Neural cell (in vitro differentiated cells): ENCODE measurements around the gene DCAF8. TPM values are rescaled to one million over a fixed set of nuclear protein-coding genes. Genes with fewer than 3 reads are reported as not detected.

Experiments
- H2AFZ ChIP-seq: fragments of 200-600, 300-800 bp; sonication (generic), shearing (Covaris generic); 2 replicates; pipeline ENCODE4 v1.6.0; 2014; ENCODE audit warnings: low read depth, mild to moderate bottlenecking, antibody characterized with exemption, low read length, moderate library complexity
- H3F3A ChIP-seq: fragments of 200-600 bp; shearing (Covaris generic); 2 replicates; pipeline ENCODE4 v1.6.1; 2016; ENCODE audit warnings: mild to moderate bottlenecking, moderate library complexity, mixed read lengths, antibody characterized with exemption, low read length; ENCODE audit not compliant: insufficient read depth, poor library complexity, severe bottlenecking
- H3K27ac ChIP-seq: fragments of 200-600, 300-800 bp; sonication (generic), shearing (Covaris generic); 2 replicates; pipeline ENCODE4 v1.5.1; 2014; ENCODE audit warnings: mild to moderate bottlenecking, low read length, moderate library complexity
- H3K27me3 ChIP-seq: fragments of 300-800, 200-600 bp; sonication (generic), shearing (Covaris generic); 2 replicates; pipeline ENCODE4 v1.6.0; 2014; ENCODE audit warnings: mild to moderate bottlenecking, low read depth, low read length, moderate library complexity; ENCODE audit not compliant: insufficient read depth
- H3K36me3 ChIP-seq: fragments of 300-800, 200-600 bp; sonication (generic), shearing (Covaris generic); 2 replicates; pipeline ENCODE4 v1.5.1; 2014; ENCODE audit warnings: mild to moderate bottlenecking, antibody characterized with exemption, low read length, moderate library complexity; ENCODE audit not compliant: insufficient read depth
- H3K4me2 ChIP-seq: fragments of 300-800, 200-600 bp; sonication (generic), shearing (Covaris generic); 2 replicates; pipeline ENCODE4 v1.6.0; 2014; ENCODE audit warnings: mild to moderate bottlenecking, low read length
- H3K4me3 ChIP-seq: fragments of 300-800, 200-600 bp; sonication (generic), shearing (Covaris generic); 2 replicates; pipeline ENCODE4 v1.5.1; 2014; ENCODE audit warnings: mild to moderate bottlenecking, low read length, moderate library complexity
- H3K79me2 ChIP-seq: fragments of 200-600 bp; shearing (Covaris generic); replicated peaks from 2 replicates; pipeline ENCODE4 v1.6.0; 2014; ENCODE audit warnings: mild to moderate bottlenecking, low read length, moderate library complexity; ENCODE audit not compliant: insufficient read depth
- H3K9ac ChIP-seq: fragments of 300-800, 200-600 bp; sonication (generic), shearing (Covaris generic); 2 replicates; pipeline ENCODE4 v1.6.1; 2016; ENCODE audit warnings: mild to moderate bottlenecking, low read length, mixed read lengths
- H3K9me2 ChIP-seq: fragments of 200-600 bp; shearing (Covaris generic); 2 replicates; pipeline ENCODE4 v1.6.1; 2016; ENCODE audit warnings: mild to moderate bottlenecking, low read length, mixed read lengths; ENCODE audit not compliant: insufficient read depth
- H3K9me3 ChIP-seq: fragments of 200-600, 300-800 bp; sonication (generic), shearing (Covaris generic); 2 replicates; pipeline ENCODE4 v1.6.1; 2016; ENCODE audit warnings: mild to moderate bottlenecking, mixed run types, low read length, moderate library complexity, mixed read lengths
- H4K20me1 ChIP-seq: fragments of 200-600 bp; shearing (Covaris generic); 2 replicates; pipeline ENCODE4 v1.6.1; 2016; ENCODE audit warnings: mild to moderate bottlenecking, mixed run types; ENCODE audit not compliant: insufficient read depth
- CTCF ChIP-seq: fragments of 450-650 bp; IDR thresholded peaks from 2 replicates; pipeline ENCODE4 v1.5.1; 2014; ENCODE audit warnings: antibody characterized with exemption, mild to moderate bottlenecking, moderate library complexity; ENCODE audit not compliant: poor library complexity, severe bottlenecking
- EP300 ChIP-seq: fragments of 450-650 bp; conservative IDR thresholded peaks from 2 replicates; pipeline ENCODE4 v1.6.1; 2014; ENCODE audit warnings: antibody characterized with exemption, mild to moderate bottlenecking, moderate library complexity; ENCODE audit not compliant: poor library complexity, severe bottlenecking
- EZH2 ChIP-seq: fragments of 200-600, 300-800 bp; shearing (Covaris generic), sonication (generic); IDR thresholded peaks from 2 replicates; pipeline ENCODE4 v1.6.1; 2014; ENCODE audit warnings: antibody characterized with exemption, low read length, borderline replicate concordance, mild to moderate bottlenecking; ENCODE audit not compliant: insufficient read depth, poor library complexity, severe bottlenecking
- MXI1 ChIP-seq: fragments of 450-650 bp; conservative IDR thresholded peaks from 2 replicates; pipeline ENCODE4 v1.6.1; 2014; ENCODE audit warnings: antibody characterized with exemption, mild to moderate bottlenecking; ENCODE audit not compliant: poor library complexity, severe bottlenecking
- POLR2AphosphoS5 ChIP-seq: IDR thresholded peaks from 2 replicates; pipeline ENCODE4 v1.6.1; 2012
- RAD21 ChIP-seq: fragments of 450-650 bp; conservative IDR thresholded peaks from 2 replicates; pipeline ENCODE4 v1.6.1; 2014; ENCODE audit warnings: antibody characterized with exemption, mild to moderate bottlenecking, moderate library complexity
- SMC3 ChIP-seq: fragments of 450-650 bp; conservative IDR thresholded peaks from 2 replicates; pipeline ENCODE4 v1.6.1; 2014; ENCODE audit warnings: antibody characterized with exemption, mild to moderate bottlenecking, moderate library complexity; ENCODE audit not compliant: poor library complexity
- TAF1 ChIP-seq: IDR thresholded peaks from 2 replicates; pipeline ENCODE4 v1.6.1; 2012; ENCODE audit warnings: low read depth
- polyA plus RNA-seq: library from polyadenylated mRNA; depleted of rRNA; stranded (reverse); fragments of >200 nt; gene quantifications from 2 replicates; pipeline ENCODE4 v1.2.3, GENCODE V29; 2014
- TF ChIP-seq, protein P1 (sequence below): IDR thresholded peaks from 2 replicates; pipeline ENCODE4 v1.6.1; 2012; ENCODE audit warnings: borderline replicate concordance

Gene DCAF8
- polyA plus RNA-seq, 1 donor from 2014 or later, result 153 TPM

- Histone ChIP-seq H3F3A (no peaks in the 10 kb centered on the region), H3K79me2 (no peaks in the 10 kb centered on the region), H3K4me3 (no peak overlapping the region), H2AFZ (no peak overlapping the region), H3K36me3 (no peaks in the 10 kb centered on the region), H3K27ac (no peak overlapping the region), H3K9me3 (no peaks in the 10 kb centered on the region), H4K20me1 (no peaks in the 10 kb centered on the region), H3K27me3 (no peaks in the 10 kb centered on the region), H3K4me2 (no peak overlapping the region), H3K9me2 (no peaks in the 10 kb centered on the region), H3K9ac (no peak overlapping the region)
- TF ChIP-seq POLR2AphosphoS5 (no peak), TAF1 (no peak), RAD21 (no peak), CTCF (no peak), EP300 (no peak), EZH2 (no peak)
- TF ChIP-seq, protein P1, sequence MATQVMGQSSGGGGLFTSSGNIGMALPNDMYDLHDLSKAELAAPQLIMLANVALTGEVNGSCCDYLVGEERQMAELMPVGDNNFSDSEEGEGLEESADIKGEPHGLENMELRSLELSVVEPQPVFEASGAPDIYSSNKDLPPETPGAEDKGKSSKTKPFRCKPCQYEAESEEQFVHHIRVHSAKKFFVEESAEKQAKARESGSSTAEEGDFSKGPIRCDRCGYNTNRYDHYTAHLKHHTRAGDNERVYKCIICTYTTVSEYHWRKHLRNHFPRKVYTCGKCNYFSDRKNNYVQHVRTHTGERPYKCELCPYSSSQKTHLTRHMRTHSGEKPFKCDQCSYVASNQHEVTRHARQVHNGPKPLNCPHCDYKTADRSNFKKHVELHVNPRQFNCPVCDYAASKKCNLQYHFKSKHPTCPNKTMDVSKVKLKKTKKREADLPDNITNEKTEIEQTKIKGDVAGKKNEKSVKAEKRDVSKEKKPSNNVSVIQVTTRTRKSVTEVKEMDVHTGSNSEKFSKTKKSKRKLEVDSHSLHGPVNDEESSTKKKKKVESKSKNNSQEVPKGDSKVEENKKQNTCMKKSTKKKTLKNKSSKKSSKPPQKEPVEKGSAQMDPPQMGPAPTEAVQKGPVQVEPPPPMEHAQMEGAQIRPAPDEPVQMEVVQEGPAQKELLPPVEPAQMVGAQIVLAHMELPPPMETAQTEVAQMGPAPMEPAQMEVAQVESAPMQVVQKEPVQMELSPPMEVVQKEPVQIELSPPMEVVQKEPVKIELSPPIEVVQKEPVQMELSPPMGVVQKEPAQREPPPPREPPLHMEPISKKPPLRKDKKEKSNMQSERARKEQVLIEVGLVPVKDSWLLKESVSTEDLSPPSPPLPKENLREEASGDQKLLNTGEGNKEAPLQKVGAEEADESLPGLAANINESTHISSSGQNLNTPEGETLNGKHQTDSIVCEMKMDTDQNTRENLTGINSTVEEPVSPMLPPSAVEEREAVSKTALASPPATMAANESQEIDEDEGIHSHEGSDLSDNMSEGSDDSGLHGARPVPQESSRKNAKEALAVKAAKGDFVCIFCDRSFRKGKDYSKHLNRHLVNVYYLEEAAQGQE, result no peak
Measured at GRCh38 chr1:160167580-160167979, 94.8 kb downstream of the DCAF8 start.

GRCh38 chr1:160167056-160167455 is 95.3 kb downstream of the DCAF8 start:
- Histone ChIP-seq H3K9me3 (no peaks in the 10 kb centered on the region), H3K4me2 (no peak overlapping the region), H2AFZ (no peak overlapping the region), H3K27me3 (no peaks in the 10 kb centered on the region), H3K27ac (no peak overlapping the region), H3K36me3 (no peaks in the 10 kb centered on the region), H4K20me1 (no peaks in the 10 kb centered on the region), H3K9me2 (no peaks in the 10 kb centered on the region), H3K9ac (no peak overlapping the region), H3K79me2 (no peaks in the 10 kb centered on the region), H3K4me3 (no peak overlapping the region), H3F3A (no peaks in the 10 kb centered on the region)
- TF ChIP-seq EZH2, result no peak
- no peak for TF ChIP-seq CTCF
- no peak for TF ChIP-seq EP300
- no peak for TF ChIP-seq TAF1
- no peak for TF ChIP-seq MXI1
- TF ChIP-seq POLR2AphosphoS5, result no peak
- TF ChIP-seq SMC3, result no peak
- no peak for TF ChIP-seq RAD21
- TF ChIP-seq, protein P1, result no peak
